ENCODE data around the gene PAIP2. TPM values are rescaled to one million over a fixed set of nuclear protein-coding genes. Genes with fewer than 3 reads are reported as not detected.
"Not testable (repeated sequence)": the region's sequence is repeated elsewhere in the genome, so short reads cannot be mapped to it uniquely, and the experiment has no call there.

PAIP2 gene
- total and polyA plus RNA-seq, 9 donors = 68.4 to 142 (median 104) TPM

GRCh38 chr5:139408191-139408590, 66.5 kb downstream of the PAIP2 start:
- intact Hi-C loops (cut with DNase I) = no loop called here
- no peak overlapping the region for H3K4me3 ChIP-seq
- no peaks in the 10 kb centered on the region for H3K36me3 ChIP-seq
- DNase-seq = no peak
- H3K4me1 ChIP-seq (ENCODE audit: insufficient read depth) = no peaks in the 10 kb centered on the region
- no peaks in the 10 kb centered on the region for H3K27me3 ChIP-seq
- H3K27ac ChIP-seq = no peak overlapping the region
- no peaks in the 10 kb centered on the region for H3K9me3 ChIP-seq
- TF ChIP-seq CTCF (IDR thresholded peaks at IDR 0.05) (no peak), POLR2A (IDR thresholded peaks at IDR 0.05) (no peak), EP300 (IDR thresholded peaks at IDR 0.05) (no peak)
- WGBS, 3 donors = 83 to 88% (median 87%) methylated on average over 7 of the region's 7 CpGs

GRCh38 chr5:139409116-139409515, 67.5 kb downstream of the PAIP2 start:
- H3K9me3 ChIP-seq; intact Hi-C loops (cut with DNase I); H3K27ac ChIP-seq; DNase-seq; H3K4me3 ChIP-seq; H3K27me3 ChIP-seq; H3K4me1 ChIP-seq (ENCODE audit: insufficient read depth); H3K36me3 ChIP-seq: not testable (repeated sequence)
- WGBS, 3 donors = 74 to 84% (median 84%) methylated on average over 5 of the region's 5 CpGs

- no peaks in the 10 kb centered on the region for H3K4me1 ChIP-seq (ENCODE audit: insufficient read depth)
- intact Hi-C loops (cut with DNase I) = no loop called here
- H3K36me3 ChIP-seq = no peaks in the 10 kb centered on the region
- no peak overlapping the region for H3K4me3 ChIP-seq
- no peak for DNase-seq
- H3K9me3 ChIP-seq = no peaks in the 10 kb centered on the region
- 65 to 72% (median 68%) methylated on average over 6 of the region's 6 CpGs for WGBS, 3 donors
- H3K27me3 ChIP-seq = no peaks in the 10 kb centered on the region
- H3K27ac ChIP-seq = no peak overlapping the region
- no peak for TF ChIP-seq CTCF (IDR thresholded peaks at IDR 0.05)
- no peak for TF ChIP-seq EP300 (IDR thresholded peaks at IDR 0.05)
- TF ChIP-seq POLR2A (IDR thresholded peaks at IDR 0.05) = no peak
Observed at GRCh38 chr5:139410121-139410992, 68.7 kb downstream of the PAIP2 start.

GRCh38 chr5:139410993-139411828, 69.6 kb downstream of the PAIP2 start:
- WGBS, 3 donors = 61 to 73% (median 70%) methylated on average over 17 of the region's 17 CpGs
- DNase-seq = no peak
- intact Hi-C loops (cut with DNase I) = no loop called here
- Histone ChIP-seq H3K9me3 (no peaks in the 10 kb centered on the region), H3K27ac (no peak overlapping the region), H3K4me3 (no peak overlapping the region), H3K4me1 (ENCODE audit: insufficient read depth) (no peaks in the 10 kb centered on the region), H3K27me3 (no peaks in the 10 kb centered on the region), H3K36me3 (no peaks in the 10 kb centered on the region)
- TF ChIP-seq POLR2A (IDR thresholded peaks at IDR 0.05) = no peak
- no peak for TF ChIP-seq EP300 (IDR thresholded peaks at IDR 0.05)
- TF ChIP-seq CTCF (IDR thresholded peaks at IDR 0.05) = no peak

Data from ovary (tissue), 9 donors.